Lower leg skin (tissue), 3 donors: ENCODE results near the gene ANO6.

Experiments
- POLR2A ChIP-seq, 2 donors: fragments of 450-650 bp; IDR thresholded peaks; one replicate each; pipeline ENCODE4 v1.6.1; 2016 to 2017; ENCODE audit warnings: antibody characterized with exemption in 2 of 2, mild to moderate bottlenecking in 1 of 2, moderate library complexity in 1 of 2
- TF ChIP-seq, protein P1 (sequence below), 3 donors: fragments of 450-650 bp; IDR thresholded peaks; one replicate each; pipeline ENCODE4 v1.5.1; 2016; ENCODE audit warnings: antibody characterized with exemption in 3 of 3, mild to moderate bottlenecking in 3 of 3, moderate library complexity in 2 of 3

DNA sequence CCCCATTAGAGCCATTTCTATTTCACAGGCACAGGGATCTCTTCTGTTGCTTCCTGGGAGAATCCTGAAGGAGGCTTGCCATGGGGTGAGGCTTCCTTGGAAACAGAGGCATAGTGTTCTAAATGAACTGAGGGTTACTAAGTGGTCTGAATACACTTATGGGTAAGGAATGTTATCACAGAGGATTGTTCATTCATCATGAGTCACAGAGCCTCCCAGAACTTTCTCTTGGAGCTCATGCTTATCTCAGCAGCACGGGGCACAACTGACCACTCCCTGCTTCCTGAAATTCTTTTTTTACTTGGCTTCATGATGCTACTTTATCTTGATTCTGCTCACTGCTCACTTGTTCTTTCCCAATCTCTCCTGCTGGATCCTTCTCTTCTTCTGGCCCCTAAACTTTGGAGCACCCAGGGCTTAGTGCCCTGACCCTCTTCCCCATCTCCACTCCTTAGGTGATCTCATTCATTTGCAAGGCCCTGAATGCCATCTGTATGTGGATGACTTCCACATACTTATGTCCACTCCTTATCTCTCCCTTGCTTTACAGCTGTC lies 57.9 kb downstream of the ANO6 start:
- TF ChIP-seq, protein P1, sequence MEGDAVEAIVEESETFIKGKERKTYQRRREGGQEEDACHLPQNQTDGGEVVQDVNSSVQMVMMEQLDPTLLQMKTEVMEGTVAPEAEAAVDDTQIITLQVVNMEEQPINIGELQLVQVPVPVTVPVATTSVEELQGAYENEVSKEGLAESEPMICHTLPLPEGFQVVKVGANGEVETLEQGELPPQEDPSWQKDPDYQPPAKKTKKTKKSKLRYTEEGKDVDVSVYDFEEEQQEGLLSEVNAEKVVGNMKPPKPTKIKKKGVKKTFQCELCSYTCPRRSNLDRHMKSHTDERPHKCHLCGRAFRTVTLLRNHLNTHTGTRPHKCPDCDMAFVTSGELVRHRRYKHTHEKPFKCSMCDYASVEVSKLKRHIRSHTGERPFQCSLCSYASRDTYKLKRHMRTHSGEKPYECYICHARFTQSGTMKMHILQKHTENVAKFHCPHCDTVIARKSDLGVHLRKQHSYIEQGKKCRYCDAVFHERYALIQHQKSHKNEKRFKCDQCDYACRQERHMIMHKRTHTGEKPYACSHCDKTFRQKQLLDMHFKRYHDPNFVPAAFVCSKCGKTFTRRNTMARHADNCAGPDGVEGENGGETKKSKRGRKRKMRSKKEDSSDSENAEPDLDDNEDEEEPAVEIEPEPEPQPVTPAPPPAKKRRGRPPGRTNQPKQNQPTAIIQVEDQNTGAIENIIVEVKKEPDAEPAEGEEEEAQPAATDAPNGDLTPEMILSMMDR (IDR thresholded peaks at IDR 0.05): no peak
- TF ChIP-seq POLR2A (IDR thresholded peaks at IDR 0.05): no peak
